ENCODE results near the gene FXN.
"Not testable (repeated sequence)": the region's sequence is repeated elsewhere in the genome, so short reads cannot be mapped to it uniquely, and the experiment has no call there.

DNA sequence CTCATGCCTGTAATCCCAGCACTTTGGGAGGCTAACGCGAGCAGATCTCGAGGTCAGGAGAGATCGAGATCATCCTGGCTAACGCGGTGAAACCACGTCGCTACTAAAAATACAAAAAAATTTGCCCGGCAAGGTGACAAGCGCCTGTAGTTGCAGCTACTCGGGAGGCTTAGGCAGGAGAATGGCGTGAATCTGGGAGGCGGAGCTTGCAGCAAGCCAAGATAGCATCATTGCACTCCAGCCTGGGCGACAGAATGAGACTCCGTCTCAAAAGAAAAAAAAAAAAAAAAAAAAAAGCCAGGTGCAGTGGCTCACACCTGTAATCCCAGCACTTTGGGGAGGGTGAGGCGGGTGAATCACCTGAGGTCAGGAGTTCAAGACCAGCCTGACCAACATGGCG is 77.1 kb downstream of the FXN start:
- TF ChIP-seq, protein P1, sequence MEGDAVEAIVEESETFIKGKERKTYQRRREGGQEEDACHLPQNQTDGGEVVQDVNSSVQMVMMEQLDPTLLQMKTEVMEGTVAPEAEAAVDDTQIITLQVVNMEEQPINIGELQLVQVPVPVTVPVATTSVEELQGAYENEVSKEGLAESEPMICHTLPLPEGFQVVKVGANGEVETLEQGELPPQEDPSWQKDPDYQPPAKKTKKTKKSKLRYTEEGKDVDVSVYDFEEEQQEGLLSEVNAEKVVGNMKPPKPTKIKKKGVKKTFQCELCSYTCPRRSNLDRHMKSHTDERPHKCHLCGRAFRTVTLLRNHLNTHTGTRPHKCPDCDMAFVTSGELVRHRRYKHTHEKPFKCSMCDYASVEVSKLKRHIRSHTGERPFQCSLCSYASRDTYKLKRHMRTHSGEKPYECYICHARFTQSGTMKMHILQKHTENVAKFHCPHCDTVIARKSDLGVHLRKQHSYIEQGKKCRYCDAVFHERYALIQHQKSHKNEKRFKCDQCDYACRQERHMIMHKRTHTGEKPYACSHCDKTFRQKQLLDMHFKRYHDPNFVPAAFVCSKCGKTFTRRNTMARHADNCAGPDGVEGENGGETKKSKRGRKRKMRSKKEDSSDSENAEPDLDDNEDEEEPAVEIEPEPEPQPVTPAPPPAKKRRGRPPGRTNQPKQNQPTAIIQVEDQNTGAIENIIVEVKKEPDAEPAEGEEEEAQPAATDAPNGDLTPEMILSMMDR (conservative IDR thresholded peaks at IDR 0.05): not testable (repeated sequence)
- TF ChIP-seq ZFX (IDR thresholded peaks at IDR 0.05): not testable (repeated sequence)

All from C4-2B (cell line).